Activated naive CD4-positive, alpha-beta T cell (primary cell): ENCODE data around the gene SNRPE.
"Not testable (repeated sequence)": the region's sequence is repeated elsewhere in the genome, so short reads cannot be mapped to it uniquely, and the experiment has no call there.

Source experiments
- DNase-seq, 4 experiments: peaks; one replicate each; lab custom pipeline; 2025; lab: John Stamatoyannopoulos, UW

SNRPE gene

GRCh38 chr1:203861379-203862184 lies at the start of gene SNRPE:
TSS of gene SNRPE (plus strand) at chr1:203861599. CDS start at chr1:203861660, 61 bp downstream.
- DNase-seq: peak; percentile 85 to 92 (median 90)

- DNase-seq: no peak
These were observed 47.6 kb upstream of the SNRPE start for GRCh38 chr1:203813581-203814341.

GRCh38 chr1:203818399-203818798 lies 43.0 kb upstream of the SNRPE start:
- no peak for DNase-seq

- DNase-seq: no peak
These were observed 38.1 kb upstream of the SNRPE start for GRCh38 chr1:203823306-203823705.

- no peak for DNase-seq
These were observed 35.2 kb upstream of the SNRPE start for GRCh38 chr1:203826175-203826574.

GRCh38 chr1:203828002-203828401 lies 33.4 kb upstream of the SNRPE start:
- DNase-seq: no peak

GRCh38 chr1:203828503-203828902 lies 32.9 kb upstream of the SNRPE start:
- DNase-seq: no peak

GRCh38 chr1:203829247-203829646 lies 32.2 kb upstream of the SNRPE start:
- DNase-seq: not testable (repeated sequence)

- no peak for DNase-seq
These were observed 25.9 kb upstream of the SNRPE start for GRCh38 chr1:203835476-203835875.

GRCh38 chr1:203839081-203839480 lies 22.3 kb upstream of the SNRPE start:
- no peak for DNase-seq

- DNase-seq: no peak
These were observed 21.1 kb upstream of the SNRPE start for GRCh38 chr1:203840208-203840808.

GRCh38 chr1:203842559-203842876 lies 18.9 kb upstream of the SNRPE start:
- DNase-seq: no peak

- DNase-seq: no peak
These were observed 18.0 kb upstream of the SNRPE start for GRCh38 chr1:203843435-203843834.

GRCh38 chr1:203853112-203853511 lies 8.3 kb upstream of the SNRPE start:
- not testable (repeated sequence) for DNase-seq

- no peak for DNase-seq
These were observed 3.3 kb upstream of the SNRPE start for GRCh38 chr1:203858055-203858454.

- no peak for DNase-seq
These were observed 2.4 kb upstream of the SNRPE start for GRCh38 chr1:203858975-203859374.

GRCh38 chr1:203860396-203861025 lies 888 bp upstream of the SNRPE start:
- DNase-seq: no peak

- DNase-seq: no peak
These were observed 6.4 kb downstream of the SNRPE start for GRCh38 chr1:203867802-203868201.

GRCh38 chr1:203870245-203870644 lies 8.8 kb downstream of the SNRPE start:
- no peak for DNase-seq

- no peak for DNase-seq
These were observed 9.9 kb downstream of the SNRPE start for GRCh38 chr1:203871114-203871880.

- DNase-seq: no peak
These were observed 11.7 kb downstream of the SNRPE start for GRCh38 chr1:203873094-203873493.

- no peak for DNase-seq
These were observed 17.0 kb downstream of the SNRPE start for GRCh38 chr1:203878422-203878821.
